Peyer's patch (tissue), 4 donors: Measurements from ENCODE around the gene VASN.

Experiments used
- CTCF ChIP-seq, 6 experiments: fragments of 450-650 bp in 4 of 6; fragments of 200-600 bp in 2 of 6; sonication (generic) in 1 of 6; IDR thresholded peaks; one replicate each; pipeline ENCODE4 v1.5.1; 2017 to 2019; ENCODE audit warnings: antibody characterized with exemption in 6 of 6, mild to moderate bottlenecking in 3 of 6, moderate library complexity in 1 of 6
- POLR2A ChIP-seq, 2 donors: fragments of 450-650 bp; IDR thresholded peaks; one replicate each; pipeline ENCODE4 v1.5.1; 2017; ENCODE audit warnings: antibody characterized with exemption in 2 of 2, mild to moderate bottlenecking in 2 of 2, moderate library complexity in 2 of 2

- TF ChIP-seq CTCF (IDR thresholded peaks at IDR 0.05): no peak
- TF ChIP-seq POLR2A (IDR thresholded peaks at IDR 0.05): no peak
Observed at GRCh38 chr16:4353675-4354074, 18.0 kb upstream of the VASN start.
